Hepatocyte (in vitro differentiated cells): Measurements from ENCODE around the gene TM4SF5. TPM values are rescaled to one million over a fixed set of nuclear protein-coding genes. Genes with fewer than 3 reads are reported as not detected.

Experiments
- DNase-seq: peaks from one replicate; pipeline ENCODE4 v3.0.0-alpha.2; 2016; ENCODE audit warnings: low spot score
- H2AFZ ChIP-seq: fragments of 200-600 bp; sonication (generic); 2 replicates; pipeline ENCODE4 v1.6.0; 2016; ENCODE audit warnings: antibody characterized with exemption, mild to moderate bottlenecking
- H3K27ac ChIP-seq: fragments of 200-600 bp; sonication (generic); 2 replicates; pipeline ENCODE4 v1.5.1; 2016; ENCODE audit warnings: mild to moderate bottlenecking
- H3K27me3 ChIP-seq: fragments of 200-600 bp; sonication (generic); 2 replicates; pipeline ENCODE4 v1.6.1; 2016
- H3K36me3 ChIP-seq: fragments of 200-600 bp; sonication (generic); replicated peaks from 2 replicates; pipeline ENCODE4 v1.5.1; 2016; ENCODE audit warnings: low read depth; ENCODE audit not compliant: insufficient read depth
- H3K4me1 ChIP-seq: fragments of 200-600 bp; sonication (generic); 2 replicates; pipeline ENCODE4 v1.5.1; 2016; ENCODE audit warnings: mild to moderate bottlenecking, moderate library complexity; ENCODE audit not compliant: insufficient read depth
- H3K4me2 ChIP-seq: fragments of 200-600 bp; sonication (generic); 2 replicates; pipeline ENCODE4 v1.6.0; 2016
- H3K4me3 ChIP-seq: fragments of 200-600 bp; sonication (generic); 2 replicates; pipeline ENCODE4 v1.5.1; 2016; ENCODE audit warnings: mild to moderate bottlenecking
- H3K79me2 ChIP-seq: fragments of 200-600 bp; sonication (generic); 2 replicates; pipeline ENCODE4 v1.6.0; 2017; ENCODE audit warnings: mild to moderate bottlenecking
- H3K9me2 ChIP-seq: fragments of 200-600 bp; sonication (generic); replicated peaks from 2 replicates; pipeline ENCODE4 v1.6.0; 2017; ENCODE audit warnings: mild to moderate bottlenecking; ENCODE audit not compliant: insufficient read depth
- H3K9me3 ChIP-seq: fragments of 200-600 bp; sonication (generic); 2 replicates; pipeline ENCODE4 v1.5.1; 2016; ENCODE audit warnings: low read depth, mild to moderate bottlenecking
- H4K20me1 ChIP-seq: fragments of 200-600 bp; sonication (generic); 2 replicates; pipeline ENCODE4 v1.6.0; 2016; ENCODE audit warnings: mild to moderate bottlenecking; ENCODE audit not compliant: insufficient read depth, poor library complexity, severe bottlenecking
- EZH2 ChIP-seq: fragments of 200-600 bp; sonication (generic); IDR thresholded peaks from 2 replicates; pipeline ENCODE4 v1.6.1; 2016; ENCODE audit warnings: antibody characterized with exemption, mild to moderate bottlenecking, borderline replicate concordance
- EZH2phosphoT487 ChIP-seq: fragments of 200-600 bp; sonication (generic); IDR thresholded peaks from one replicate; pipeline ENCODE4 v1.6.1; 2018; ENCODE audit warnings: antibody characterized with exemption, mild to moderate bottlenecking, low read depth, moderate library complexity; ENCODE audit not compliant: unreplicated experiment, severe bottlenecking
- WGBS: methylation state at CpG from one replicate; pipeline ENCODE4 v1.1.6; 2016; ENCODE audit warnings: low lambda C conversion rate; ENCODE audit errors: missing lambda C conversion rate; 5-methylcytosine and 5-hydroxymethylcytosine counted together
- polyA plus RNA-seq: library from polyadenylated mRNA; unstranded; fragments of >200 nt; fragmentation: Nextera tagmentation; extraction: Ambion mirVana; gene quantifications from 2 replicates; pipeline ENCODE4 v1.2.1, GENCODE V29; 2016
- total RNA-seq: library from RNA; depleted of rRNA; stranded (reverse); fragments of >200 nt; gene quantifications from 2 replicates; pipeline ENCODE4 v1.2.3, GENCODE V29; 2014
- TF ChIP-seq, protein P1 (sequence below): fragments of 200-600 bp; sonication (generic); IDR thresholded peaks from 2 replicates; pipeline ENCODE4 v1.5.1; 2016; ENCODE audit warnings: antibody characterized with exemption, mild to moderate bottlenecking; ENCODE audit not compliant: poor library complexity

The TM4SF5 gene
- total and polyA plus RNA-seq, 2 experiments from 2014 or later, result 20.8 to 54.0 TPM

DNA sequence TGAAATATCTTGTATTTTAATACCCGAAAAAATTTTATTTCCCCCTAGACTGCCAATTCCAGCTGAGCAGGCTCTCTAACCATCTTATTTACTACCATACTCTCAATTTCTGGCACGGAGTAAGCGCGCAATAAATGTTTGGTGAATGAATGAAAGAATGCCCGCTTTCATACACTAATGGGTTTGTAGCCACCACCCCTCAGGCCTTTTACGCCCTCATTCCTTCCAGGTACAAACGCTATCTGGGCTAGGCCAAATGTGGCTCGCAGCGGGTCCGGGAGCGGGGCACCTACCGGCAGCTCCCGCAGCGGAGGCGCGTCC lies 34.7 kb downstream of the TM4SF5 start:
- Histone ChIP-seq H4K20me1 (no peaks in the 10 kb centered on the region), H3K4me1 (no peaks in the 10 kb centered on the region), H2AFZ (peak overlapping the region; percentile 55), H3K9me3 (no peaks in the 10 kb centered on the region), H3K9me2 (no peaks in the 10 kb centered on the region), H3K36me3 (no peaks in the 10 kb centered on the region), H3K27me3 (no peaks in the 10 kb centered on the region), H3K27ac (peak overlapping the region; percentile 27), H3K79me2 (peaks cover 10% of the 10 kb centered on the region), H3K4me3 (peak overlapping the region; percentile 98), H3K4me2 (peak overlapping the region; percentile 82)
- DNase-seq, result no peak
- TF ChIP-seq EZH2phosphoT487, result no peak
- TF ChIP-seq EZH2, result no peak
- TF ChIP-seq, protein P1, sequence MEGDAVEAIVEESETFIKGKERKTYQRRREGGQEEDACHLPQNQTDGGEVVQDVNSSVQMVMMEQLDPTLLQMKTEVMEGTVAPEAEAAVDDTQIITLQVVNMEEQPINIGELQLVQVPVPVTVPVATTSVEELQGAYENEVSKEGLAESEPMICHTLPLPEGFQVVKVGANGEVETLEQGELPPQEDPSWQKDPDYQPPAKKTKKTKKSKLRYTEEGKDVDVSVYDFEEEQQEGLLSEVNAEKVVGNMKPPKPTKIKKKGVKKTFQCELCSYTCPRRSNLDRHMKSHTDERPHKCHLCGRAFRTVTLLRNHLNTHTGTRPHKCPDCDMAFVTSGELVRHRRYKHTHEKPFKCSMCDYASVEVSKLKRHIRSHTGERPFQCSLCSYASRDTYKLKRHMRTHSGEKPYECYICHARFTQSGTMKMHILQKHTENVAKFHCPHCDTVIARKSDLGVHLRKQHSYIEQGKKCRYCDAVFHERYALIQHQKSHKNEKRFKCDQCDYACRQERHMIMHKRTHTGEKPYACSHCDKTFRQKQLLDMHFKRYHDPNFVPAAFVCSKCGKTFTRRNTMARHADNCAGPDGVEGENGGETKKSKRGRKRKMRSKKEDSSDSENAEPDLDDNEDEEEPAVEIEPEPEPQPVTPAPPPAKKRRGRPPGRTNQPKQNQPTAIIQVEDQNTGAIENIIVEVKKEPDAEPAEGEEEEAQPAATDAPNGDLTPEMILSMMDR, result no peak
- 4% methylated on average over 16 of the region's 16 CpGs for WGBS

DNA sequence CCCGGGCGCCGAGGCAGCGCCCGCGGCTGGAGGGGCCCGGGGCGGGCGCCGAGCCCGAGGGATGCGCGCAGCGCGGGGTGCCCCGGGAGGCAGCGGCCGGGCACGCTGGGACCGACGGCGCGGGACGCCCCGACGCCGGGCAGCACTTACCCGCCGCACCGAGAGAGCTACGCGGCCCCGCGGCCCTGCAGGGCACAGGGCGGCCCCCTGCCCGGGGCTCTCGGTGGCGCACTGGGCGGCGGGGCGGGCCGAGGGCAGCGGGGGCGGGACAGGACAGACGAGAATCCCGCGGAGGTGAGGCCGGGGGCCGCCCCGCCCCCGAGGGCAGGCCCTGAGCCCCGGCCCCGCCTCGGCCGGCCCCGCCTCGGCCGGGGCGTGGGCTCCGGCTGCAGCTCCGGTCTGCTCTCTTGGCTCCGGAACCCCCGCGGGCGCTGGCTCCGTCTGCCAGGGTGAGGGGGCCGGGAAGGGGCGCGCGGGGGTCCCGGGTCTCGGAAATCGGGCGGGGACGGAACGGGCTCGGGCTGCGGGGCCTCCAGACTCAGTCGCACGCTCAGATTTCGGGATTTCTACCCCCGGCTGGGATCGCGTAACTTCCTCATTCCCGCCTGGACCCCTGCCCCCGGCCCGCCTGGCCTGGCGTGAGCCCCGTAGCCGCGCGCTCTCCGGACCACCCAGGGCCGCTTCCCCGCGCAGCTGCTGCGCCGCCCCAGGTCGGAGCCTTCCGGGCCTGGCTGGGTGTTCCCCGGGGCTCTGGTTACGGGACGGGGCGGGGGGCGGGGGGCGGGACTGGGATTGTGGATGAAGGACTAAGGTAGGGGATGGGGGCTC lies 35.3 kb downstream of the TM4SF5 start, which contains the start of gene PLD2:
PLD2 (plus strand) TSS at position 376 of the 828 bp plus-strand sequence. CDS start 621 bp downstream, outside the sequence.
- Histone ChIP-seq H3K9me2 (no peaks in the 10 kb centered on the region), H4K20me1 (no peaks in the 10 kb centered on the region), H3K27ac (peak within 1 kb of the TSS; percentile 86), H3K79me2 (peaks cover 10% of the 10 kb centered on the region), H3K4me2 (peak within 1 kb of the TSS; percentile 82), H3K4me3 (peak within 1 kb of the TSS; percentile 98), H3K27me3 (no peaks in the 10 kb centered on the region), H3K9me3 (no peaks in the 10 kb centered on the region), H2AFZ (peak within 1 kb of the TSS; percentile 82), H3K36me3 (no peaks in the 10 kb centered on the region), H3K4me1 (no peaks in the 10 kb centered on the region)
- WGBS, result under 1% methylated on average over 23 of the region's 106 CpGs
- DNase-seq, result peak; percentile 96
- TF ChIP-seq EZH2 (no peak), EZH2phosphoT487 (no peak)
- TF ChIP-seq, protein P1, result no peak

DNA sequence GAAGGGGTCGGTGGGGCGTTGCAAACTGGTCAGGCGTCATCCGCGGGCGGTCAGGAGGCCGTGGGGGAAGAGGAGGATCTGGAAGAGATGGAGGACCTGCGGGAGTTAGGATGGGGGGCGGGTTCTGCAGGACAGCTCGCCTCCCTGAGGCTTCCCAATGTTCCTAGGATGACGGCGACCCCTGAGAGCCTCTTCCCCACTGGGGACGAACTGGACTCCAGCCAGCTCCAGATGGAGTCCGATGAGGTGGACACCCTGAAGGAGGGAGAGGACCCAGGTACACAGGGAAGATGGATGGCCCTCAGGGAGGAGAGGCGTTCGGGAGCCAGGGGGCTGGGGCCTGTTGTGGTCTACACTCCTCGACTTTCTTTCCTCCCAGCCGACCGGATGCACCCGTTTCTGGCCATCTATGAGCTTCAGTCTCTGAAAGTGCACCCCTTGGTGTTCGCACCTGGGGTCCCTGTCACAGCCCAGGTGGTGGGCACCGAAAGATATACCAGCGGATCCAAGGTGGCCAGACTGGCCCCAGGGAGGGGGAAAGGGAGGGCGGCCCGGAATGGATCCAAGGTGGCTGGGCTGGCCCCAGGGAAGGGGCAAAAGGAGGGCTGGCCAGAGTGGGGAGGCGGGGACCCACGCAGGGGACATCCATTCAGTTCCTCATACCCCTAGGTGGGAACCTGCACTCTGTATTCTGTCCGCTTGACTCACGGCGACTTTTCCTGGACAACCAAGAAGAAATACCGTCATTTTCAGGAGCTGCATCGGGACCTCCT lies 36.1 kb downstream of the TM4SF5 start:
- H3K9me2 ChIP-seq, result no peaks in the 10 kb centered on the region
- WGBS, result 67% methylated on average over 19 of the region's 32 CpGs
- no peaks in the 10 kb centered on the region for H3K27me3 ChIP-seq
- DNase-seq, result peak; percentile 38
- no peaks in the 10 kb centered on the region for H3K9me3 ChIP-seq
- TF ChIP-seq EZH2phosphoT487, result no peak
- no peaks in the 10 kb centered on the region for H4K20me1 ChIP-seq
- peak overlapping the region; percentile 98 for H3K4me3 ChIP-seq
- no peaks in the 10 kb centered on the region for H3K4me1 ChIP-seq
- no peaks in the 10 kb centered on the region for H3K36me3 ChIP-seq
- H3K27ac ChIP-seq, result no peak overlapping the region
- H3K79me2 ChIP-seq, result peaks cover 10% of the 10 kb centered on the region
- peak overlapping the region; percentile 82 for H2AFZ ChIP-seq
- peak overlapping the region; percentile 82 for H3K4me2 ChIP-seq

DNA sequence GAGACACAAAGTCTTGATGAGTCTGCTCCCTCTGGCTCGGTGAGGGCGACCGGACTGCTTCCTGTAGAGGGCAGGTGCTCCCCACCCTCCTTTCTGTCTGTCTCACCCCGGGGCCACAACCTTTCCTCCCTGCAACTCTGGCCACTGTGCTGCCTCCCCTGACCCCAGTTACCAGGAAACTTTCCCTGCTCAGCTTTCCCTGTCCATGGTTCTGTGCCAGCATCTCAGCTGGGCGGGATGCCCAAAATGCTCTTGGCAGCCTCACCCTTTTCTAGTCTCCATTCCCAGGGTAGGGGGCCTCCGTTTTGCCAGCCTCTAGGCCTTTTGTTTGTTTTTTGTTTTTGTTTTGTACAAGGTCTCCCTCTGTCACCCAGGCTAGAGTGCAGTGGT lies 36.7 kb downstream of the TM4SF5 start:
- Histone ChIP-seq H3K36me3 (no peaks in the 10 kb centered on the region), H3K9me2 (no peaks in the 10 kb centered on the region), H2AFZ (no peak overlapping the region), H3K4me2 (peak overlapping the region; percentile 82), H3K4me1 (no peaks in the 10 kb centered on the region), H3K27ac (no peak overlapping the region), H3K9me3 (no peaks in the 10 kb centered on the region), H3K27me3 (no peaks in the 10 kb centered on the region), H3K4me3 (no peak overlapping the region), H4K20me1 (no peaks in the 10 kb centered on the region), H3K79me2 (peaks cover 10% of the 10 kb centered on the region)
- DNase-seq, result no peak
- TF ChIP-seq, protein P1, result no peak
- no peak for TF ChIP-seq EZH2phosphoT487
- no peak for TF ChIP-seq EZH2
- 84% methylated on average over 6 of the region's 6 CpGs for WGBS
